Brain microvascular endothelial cell (primary cell): ENCODE data around the gene SLC43A2.
"Not testable (repeated sequence)": the region's sequence is repeated elsewhere in the genome, so short reads cannot be mapped to it uniquely, and the experiment has no call there.

Experiments
- DNase-seq: peaks from one replicate; pipeline ENCODE4 v3.0.0-alpha.2; 2020
- H3K27ac ChIP-seq: fragments of 250-450 bp; sonication (Bioruptor Pico); 2 replicates; pipeline ENCODE4 v1.5.1; 2020; ENCODE audit warnings: mild to moderate bottlenecking, moderate library complexity
- H3K27me3 ChIP-seq: fragments of 250-450 bp; sonication (Bioruptor Pico); replicated peaks from 2 replicates; pipeline ENCODE4 v1.5.1; 2020; ENCODE audit warnings: mild to moderate bottlenecking
- H3K36me3 ChIP-seq: fragments of 250-450 bp; sonication (Bioruptor Pico); replicated peaks from 2 replicates; pipeline ENCODE4 v1.5.1; 2020; ENCODE audit warnings: mild to moderate bottlenecking
- H3K4me3 ChIP-seq: 2 replicates; pipeline ENCODE4 v1.5.1; 2011; ENCODE audit warnings: low read depth, mild to moderate bottlenecking, control low read depth, low read length, moderate library complexity
- in situ Hi-C: cut with HindIII; loops from 2 replicates; pipeline ENCODE4 v1.10.0; 2017; ENCODE audit warnings: low sequenced_read_pairs, low pct_ligation_motif_present
- TF ChIP-seq, protein P1 (sequence below): IDR thresholded peaks from 2 replicates; pipeline ENCODE4 v1.5.1; 2011; ENCODE audit warnings: low read depth, mild to moderate bottlenecking, moderate library complexity, low read length, control low read depth, inconsistent platforms; ENCODE audit errors: missing control alignments

The SLC43A2 gene

DNA sequence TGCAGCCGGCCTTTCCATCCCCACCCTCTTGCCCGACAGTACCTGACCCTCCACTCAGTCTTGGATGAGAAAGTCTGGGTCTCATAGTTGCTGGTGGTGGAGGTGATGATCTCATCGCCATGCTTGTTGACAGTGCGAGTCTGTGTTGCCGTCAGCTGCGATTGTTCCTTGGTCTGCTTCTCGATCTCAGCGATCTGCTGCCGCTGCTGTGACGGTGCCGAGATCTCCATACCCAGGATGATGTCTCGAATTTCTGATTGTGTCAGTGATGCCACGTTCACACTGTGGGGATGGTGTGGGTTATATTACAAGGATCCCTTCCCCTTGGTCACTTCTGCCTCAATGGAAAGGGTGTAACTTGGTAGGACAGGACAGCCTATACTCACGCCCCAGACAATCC lies 25.1 kb upstream of the SLC43A2 start:
- TF ChIP-seq, protein P1, sequence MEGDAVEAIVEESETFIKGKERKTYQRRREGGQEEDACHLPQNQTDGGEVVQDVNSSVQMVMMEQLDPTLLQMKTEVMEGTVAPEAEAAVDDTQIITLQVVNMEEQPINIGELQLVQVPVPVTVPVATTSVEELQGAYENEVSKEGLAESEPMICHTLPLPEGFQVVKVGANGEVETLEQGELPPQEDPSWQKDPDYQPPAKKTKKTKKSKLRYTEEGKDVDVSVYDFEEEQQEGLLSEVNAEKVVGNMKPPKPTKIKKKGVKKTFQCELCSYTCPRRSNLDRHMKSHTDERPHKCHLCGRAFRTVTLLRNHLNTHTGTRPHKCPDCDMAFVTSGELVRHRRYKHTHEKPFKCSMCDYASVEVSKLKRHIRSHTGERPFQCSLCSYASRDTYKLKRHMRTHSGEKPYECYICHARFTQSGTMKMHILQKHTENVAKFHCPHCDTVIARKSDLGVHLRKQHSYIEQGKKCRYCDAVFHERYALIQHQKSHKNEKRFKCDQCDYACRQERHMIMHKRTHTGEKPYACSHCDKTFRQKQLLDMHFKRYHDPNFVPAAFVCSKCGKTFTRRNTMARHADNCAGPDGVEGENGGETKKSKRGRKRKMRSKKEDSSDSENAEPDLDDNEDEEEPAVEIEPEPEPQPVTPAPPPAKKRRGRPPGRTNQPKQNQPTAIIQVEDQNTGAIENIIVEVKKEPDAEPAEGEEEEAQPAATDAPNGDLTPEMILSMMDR, result no peak
- Histone ChIP-seq H3K4me3 (no peak overlapping the region), H3K36me3 (peaks cover 74% of the 10 kb centered on the region), H3K27ac (no peak overlapping the region), H3K27me3 (no peaks in the 10 kb centered on the region)
- in situ Hi-C loops, result no loop called here
- no peak for DNase-seq

DNA sequence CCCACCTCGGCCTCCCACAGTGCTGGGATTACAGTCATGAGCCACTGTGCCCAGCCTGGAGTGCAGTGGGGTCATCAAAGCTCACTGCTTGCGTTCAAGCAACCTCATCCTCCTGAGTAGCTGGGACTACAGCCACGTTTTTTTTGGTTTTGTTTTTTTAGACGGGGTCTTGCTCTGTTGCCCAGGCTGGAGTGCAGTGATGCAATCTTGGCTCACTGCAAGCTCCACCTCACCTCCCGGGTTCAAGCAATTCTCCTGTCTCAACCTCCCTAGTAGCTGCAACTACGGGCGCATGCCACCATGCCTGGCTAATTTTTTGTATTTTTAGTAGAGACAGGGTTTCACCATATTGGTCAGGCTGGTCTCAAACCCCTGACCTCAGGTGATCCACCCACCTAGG lies 24.2 kb upstream of the SLC43A2 start:
- H3K4me3 ChIP-seq, H3K27me3 ChIP-seq, in situ Hi-C loops, DNase-seq, H3K27ac ChIP-seq: not testable (repeated sequence)
- H3K36me3 ChIP-seq, result peaks cover 65% of the 10 kb centered on the region

DNA sequence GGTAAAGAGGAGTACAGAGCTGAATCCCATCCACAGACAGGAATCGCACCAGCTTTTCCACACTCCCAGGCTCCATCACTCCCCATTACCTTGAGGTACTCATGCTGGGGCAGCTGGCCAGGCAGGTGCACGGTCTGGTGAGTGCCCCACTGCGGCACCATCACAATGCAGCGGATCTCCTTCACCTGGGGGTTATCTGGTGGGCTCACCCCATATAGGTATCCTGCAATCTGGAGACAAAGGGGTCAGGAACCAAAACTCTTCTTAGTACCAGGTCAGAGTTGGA lies 22.9 kb upstream of the SLC43A2 start:
- H3K36me3 ChIP-seq, result peaks cover 56% of the 10 kb centered on the region

DNA sequence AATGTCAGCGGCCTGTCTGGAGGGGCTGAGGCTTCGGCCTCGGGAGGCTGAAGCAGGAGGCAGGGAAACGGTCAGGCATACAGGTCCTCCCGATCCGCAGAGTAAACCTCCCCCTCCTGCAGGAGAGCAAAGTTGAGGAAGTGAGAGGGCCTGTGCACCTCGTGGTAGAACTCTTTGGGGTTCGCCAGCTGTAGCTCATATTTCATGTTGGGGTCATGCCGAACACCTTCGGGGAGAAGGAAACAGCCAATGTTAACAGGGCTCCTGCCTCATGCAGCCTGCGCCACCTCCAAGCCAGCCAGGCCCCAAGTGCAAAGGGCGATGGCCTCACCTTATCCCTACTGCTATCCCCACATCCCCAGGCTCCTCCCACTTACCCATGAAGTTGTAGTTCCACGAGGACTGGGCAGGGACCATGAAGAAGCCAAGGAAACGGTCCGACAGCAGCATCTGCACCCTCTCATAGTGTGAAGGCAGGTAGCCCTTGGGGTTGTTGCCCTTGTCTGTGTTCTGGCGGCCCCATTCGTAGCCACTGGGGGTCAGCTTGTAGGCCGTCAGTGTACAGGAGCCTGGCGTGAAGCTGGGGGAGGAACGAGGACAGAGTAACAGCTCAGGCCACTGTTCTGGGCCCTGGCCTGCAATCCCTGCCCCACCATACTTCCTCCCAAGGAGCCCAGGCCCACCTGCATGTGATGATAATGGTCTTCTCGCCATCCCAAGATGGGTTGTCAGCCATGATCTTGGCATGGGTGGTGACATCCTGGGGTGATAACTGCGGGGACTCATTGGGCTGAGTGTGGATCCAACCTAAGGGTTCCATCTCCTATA lies 22.3 kb upstream of the SLC43A2 start:
- no peak for DNase-seq
- in situ Hi-C loops, result no loop called here
- TF ChIP-seq, protein P1, result no peak

More for the DNA sequence above, 22.9 kb upstream of the SLC43A2 start:
- no peak for DNase-seq
- in situ Hi-C loops, result no loop called here
- TF ChIP-seq, protein P1, result no peak
- Histone ChIP-seq H3K27me3 (no peaks in the 10 kb centered on the region), H3K4me3 (no peak overlapping the region), H3K27ac (no peak overlapping the region)

DNA sequence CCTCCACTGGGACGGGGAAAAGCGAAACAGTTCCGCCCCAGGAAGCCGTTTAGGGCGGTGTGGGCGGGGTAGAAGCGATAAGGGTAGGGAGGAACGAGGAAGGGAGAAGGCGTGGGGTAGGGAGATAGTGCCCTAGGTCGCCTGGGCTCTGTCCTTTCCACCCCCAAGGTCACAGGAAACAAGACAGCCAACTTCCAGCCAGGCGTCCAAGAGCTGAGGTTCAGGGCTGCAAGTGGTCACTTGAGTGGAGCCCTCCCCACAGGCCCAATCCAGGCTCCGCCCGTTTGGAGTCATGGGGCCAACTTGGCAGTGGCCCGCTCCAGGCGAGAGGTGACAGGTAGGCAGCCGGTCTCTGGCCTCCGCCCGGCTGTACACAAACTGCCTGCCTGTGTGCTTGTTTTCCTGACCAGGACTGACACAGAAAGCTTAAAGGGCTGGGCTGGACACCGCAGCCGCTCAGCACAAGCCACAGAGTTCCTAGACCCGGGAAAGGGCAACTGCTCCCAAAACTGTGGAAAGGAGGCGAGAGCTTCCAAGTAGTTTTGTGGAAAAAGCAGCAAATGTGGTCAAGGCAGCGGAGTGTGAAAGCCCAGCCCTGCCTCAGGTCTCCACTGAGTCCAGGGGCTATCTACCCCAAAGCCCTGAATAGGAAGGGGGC lies 21.3 kb upstream of the SLC43A2 start, which contains the start of gene RILP:
Gene RILP (minus strand): TSS at position 23 of the 658 bp plus-strand sequence. CDS start 62 bp downstream, outside the sequence.
- H3K27me3 ChIP-seq, result no peaks in the 10 kb centered on the region
- peaks cover 41% of the 10 kb centered on the region for H3K36me3 ChIP-seq
- H3K4me3 ChIP-seq, result peak within 1 kb of the TSS; percentile 55
- no peak for DNase-seq
- TF ChIP-seq, protein P1, result no peak
- H3K27ac ChIP-seq, result peak within 1 kb of the TSS; percentile 62
- in situ Hi-C loops, result no loop called here

More for the DNA sequence above, 22.3 kb upstream of the SLC43A2 start:
- H3K4me3 ChIP-seq, result no peak overlapping the region
- H3K27ac ChIP-seq, result no peak overlapping the region
- H3K36me3 ChIP-seq, result peaks cover 51% of the 10 kb centered on the region
- no peaks in the 10 kb centered on the region for H3K27me3 ChIP-seq

DNA sequence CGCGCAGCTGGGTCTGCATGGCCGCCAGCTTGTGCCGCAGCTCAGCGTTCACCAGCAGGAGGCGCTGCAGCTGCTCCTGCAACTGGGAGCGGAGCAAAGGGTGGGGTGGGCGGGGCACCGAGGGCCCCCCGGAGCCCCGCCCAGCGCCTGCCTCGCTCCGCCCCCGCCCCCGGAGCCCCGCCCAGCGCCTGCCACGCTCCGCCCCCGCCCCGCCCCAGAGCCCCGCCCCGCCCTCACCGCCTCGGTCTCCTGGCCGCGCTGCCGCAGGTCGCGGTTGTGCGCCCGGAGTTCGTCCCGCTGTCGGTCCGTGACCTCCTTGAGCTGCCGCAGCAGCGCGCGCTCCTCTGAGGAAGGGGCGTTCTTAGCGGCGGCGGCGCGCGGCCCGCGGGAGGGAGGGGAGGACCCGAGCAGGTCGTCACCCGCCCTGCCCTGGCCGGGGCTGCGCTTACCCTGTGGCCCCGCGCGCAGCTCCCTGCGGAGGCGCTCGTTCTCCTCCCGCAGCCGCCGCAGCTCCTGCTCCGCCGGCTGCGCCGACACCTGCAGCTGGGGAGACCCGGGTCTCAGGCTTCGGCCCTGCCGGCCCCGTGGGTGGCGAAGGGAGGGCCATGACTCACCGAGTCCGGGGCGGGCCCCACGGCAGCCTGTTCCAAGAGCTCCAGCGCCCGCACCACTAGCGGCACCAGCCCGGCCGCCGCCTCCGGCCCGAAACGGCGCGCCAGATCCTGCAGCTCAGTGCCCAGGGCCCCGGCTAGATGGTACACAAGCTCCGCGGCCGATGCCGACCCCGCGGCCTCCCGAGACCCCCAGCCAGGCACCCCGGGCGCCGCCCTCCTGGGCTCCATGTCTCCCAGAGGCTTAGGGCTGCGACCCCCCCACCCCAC lies 20.6 kb upstream of the SLC43A2 start:
- no peaks in the 10 kb centered on the region for H3K27me3 ChIP-seq
- H3K4me3 ChIP-seq, result peak overlapping the region; percentile 55
- in situ Hi-C loops, result no loop called here
- peaks cover 35% of the 10 kb centered on the region for H3K36me3 ChIP-seq
- H3K27ac ChIP-seq, result peak overlapping the region; percentile 62
- TF ChIP-seq, protein P1, result peak; percentile 78
- peak; percentile 84 for DNase-seq
